H1 (cell line): ENCODE measurements around the gene TADA3. TPM values are rescaled to one million over a fixed set of nuclear protein-coding genes. Genes with fewer than 3 reads are reported as not detected.

Experiments
- CTCF ChIA-PET: fragments of 300-600 bp; sonication (Branson Sonifier 250); formaldehyde crosslinking; loops from one replicate; lab custom pipeline; 2021; ENCODE audit not compliant: partially characterized antibody; lab: Charles Lee
- POLR2A ChIA-PET: fragments of 300-600 bp; sonication (Branson Sonifier 250); formaldehyde crosslinking; loops from one replicate; lab custom pipeline; 2021; ENCODE audit warnings: inconsistent platforms; ENCODE audit not compliant: partially characterized antibody; lab: Charles Lee
- DNase-seq, 2 experiments: peaks; one replicate each; pipeline versions ENCODE4 v3.0.0 to v3.0.0-alpha.2; 2010 to 2022; ENCODE audit warnings: low spot score in 2 of 2, low read depth in 1 of 2, mixed read lengths in 1 of 2
- FAIRE-seq: peaks from 2 replicates; lab custom pipeline; 2011; peaks lifted over from hg19 to GRCh38; lab: Jason Lieb, UNC
- H2AFZ ChIP-seq: 2 replicates; pipeline ENCODE4 v1.8.1; 2012; ENCODE audit warnings: low read length, inconsistent platforms
- H2AK5ac ChIP-seq: 2 replicates; pipeline ENCODE4 v1.6.1; 2013; ENCODE audit warnings: low read depth, low read length
- H2BK120ac ChIP-seq: replicated peaks from 2 replicates; pipeline ENCODE3; 2013; ENCODE audit warnings: low read depth, low read length, inconsistent platforms
- H2BK12ac ChIP-seq: 2 replicates; pipeline ENCODE4 v1.6.1; 2013; ENCODE audit warnings: low read depth, low read length
- H2BK15ac ChIP-seq: 2 replicates; pipeline ENCODE4 v1.6.1; 2013; ENCODE audit warnings: low read length
- H2BK20ac ChIP-seq: 2 replicates; pipeline ENCODE4 v1.6.1; 2013; ENCODE audit warnings: low read length
- H2BK5ac ChIP-seq: 2 replicates; pipeline ENCODE4 v1.6.1; 2013; ENCODE audit warnings: low read depth, low read length
- H3K14ac ChIP-seq: 2 replicates; pipeline ENCODE4 v1.6.1; 2013; ENCODE audit warnings: inconsistent platforms; ENCODE audit not compliant: insufficient read length
- H3K18ac ChIP-seq: 2 replicates; pipeline ENCODE4 v1.6.1; 2013; ENCODE audit warnings: low read length; ENCODE audit errors: extremely low read depth
- H3K23ac ChIP-seq: 2 replicates; pipeline ENCODE4 v1.6.1; 2013; ENCODE audit warnings: inconsistent platforms; ENCODE audit not compliant: insufficient read length
- H3K23me2 ChIP-seq: 2 replicates; pipeline ENCODE4 v1.6.1; 2013; ENCODE audit warnings: low read depth, low read length
- H3K27ac ChIP-seq: 2 replicates; pipeline ENCODE4 v1.6.1; 2011; ENCODE audit warnings: low read depth, low read length, inconsistent platforms
- H3K27me3 ChIP-seq, 4 experiments: replicated peaks in 1 of 4; 1 replicate in 1 of 4; 2 replicates in 3 of 4; pipeline versions ENCODE4 v1.6.1 to v1.8.1; 2011 to 2013; ENCODE audit warnings: low read length in 3 of 4, mild to moderate bottlenecking in 3 of 4, inconsistent platforms in 2 of 4, mixed read lengths in 2 of 4, moderate library complexity in 1 of 4; ENCODE audit not compliant: control insufficient read depth in 3 of 4, insufficient read depth in 3 of 4; ENCODE audit errors: extremely low read depth in 1 of 4
- H3K36me3 ChIP-seq, 4 experiments: 2 replicates each; pipeline versions ENCODE4 v1.6.1 to v1.8.1; 2011 to 2013; ENCODE audit warnings: mild to moderate bottlenecking in 4 of 4, low read length in 3 of 4, moderate library complexity in 2 of 4, control low read depth in 1 of 4, inconsistent platforms in 1 of 4; ENCODE audit not compliant: insufficient read depth in 4 of 4, control insufficient read depth in 2 of 4
- H3K4ac ChIP-seq: replicated peaks from 2 replicates; pipeline ENCODE3; 2013; ENCODE audit warnings: low read length, low read depth, mixed read lengths, inconsistent platforms; ENCODE audit not compliant: insufficient read length
- H3K4me1 ChIP-seq, 4 experiments: replicated peaks in 1 of 4; 1 replicate in 1 of 4; 2 replicates in 3 of 4; pipeline versions ENCODE4 v1.6.1 to v1.8.1; 2011 to 2013; ENCODE audit warnings: low read length in 3 of 4, inconsistent platforms in 2 of 4, mixed read lengths in 1 of 4; ENCODE audit not compliant: insufficient read depth in 4 of 4, control insufficient read depth in 3 of 4
- H3K4me2 ChIP-seq, 2 experiments: 2 replicates each; pipeline versions ENCODE4 v1.6.1 to v1.8.1; 2011 to 2013; ENCODE audit warnings: low read depth in 2 of 2, low read length in 2 of 2, control low read depth in 1 of 2, inconsistent platforms in 1 of 2, mild to moderate bottlenecking in 1 of 2; ENCODE audit not compliant: insufficient read depth in 1 of 2
- H3K4me3 ChIP-seq, 4 experiments: fragments of 200-600, 300-600 bp in 1 of 4; sonication (generic), shearing (Covaris generic), sonication (Bioruptor Twin) in 1 of 4; 2 replicates each; pipeline versions ENCODE4 v1.5.1 to v1.8.1; 2011 to 2016; ENCODE audit warnings: low read length in 4 of 4, low read depth in 3 of 4, control low read depth in 2 of 4, inconsistent platforms in 2 of 4, mild to moderate bottlenecking in 2 of 4, mixed read lengths in 1 of 4, moderate library complexity in 1 of 4; ENCODE audit not compliant: insufficient read depth in 2 of 4; ENCODE audit errors: extremely low read depth in 1 of 4
- H3K56ac ChIP-seq: replicated peaks from 2 replicates; pipeline ENCODE3; 2013; ENCODE audit warnings: low read depth, mild to moderate bottlenecking, mixed read lengths, low read length, inconsistent platforms; ENCODE audit not compliant: insufficient read length
- H3K79me1 ChIP-seq: 2 replicates; pipeline ENCODE4 v1.6.1; 2013; ENCODE audit warnings: low read depth, low read length, control low read depth
- H3K79me2 ChIP-seq, 2 experiments: 2 replicates each; pipeline versions ENCODE4 v1.6.1 to v1.8.1; 2012 to 2013; ENCODE audit warnings: low read length in 2 of 2, mild to moderate bottlenecking in 2 of 2, inconsistent platforms in 1 of 2; ENCODE audit not compliant: insufficient read depth in 2 of 2, control insufficient read depth in 1 of 2
- H3K9ac ChIP-seq, 4 experiments: replicated peaks in 1 of 4; 1 replicate in 1 of 4; 2 replicates in 3 of 4; pipeline versions ENCODE4 v1.6.1 to v1.8.1; 2011 to 2013; ENCODE audit warnings: low read depth in 3 of 4, low read length in 3 of 4, control low read depth in 2 of 4, mild to moderate bottlenecking in 2 of 4, moderate library complexity in 2 of 4, inconsistent platforms in 1 of 4; ENCODE audit errors: extremely low read depth in 1 of 4
- H3K9me3 ChIP-seq, 2 experiments: 2 replicates each; pipeline versions ENCODE4 v1.6.1 to v1.8.1; 2012 to 2013; ENCODE audit warnings: mild to moderate bottlenecking in 2 of 2, moderate library complexity in 2 of 2, control low read depth in 1 of 2, inconsistent platforms in 1 of 2, low read depth in 1 of 2, low read length in 1 of 2, mixed read lengths in 1 of 2; ENCODE audit not compliant: insufficient read depth in 2 of 2
- H4K20me1 ChIP-seq, 2 experiments: replicated peaks in 1 of 2; 2 replicates each; pipeline versions ENCODE3 to v1.8.1; 2011 to 2013; ENCODE audit warnings: inconsistent platforms in 2 of 2, low read length in 2 of 2, mild to moderate bottlenecking in 1 of 2; ENCODE audit not compliant: insufficient read depth in 2 of 2, control insufficient read depth in 1 of 2
- H4K5ac ChIP-seq: 2 replicates; pipeline ENCODE4 v1.6.1; 2013; ENCODE audit warnings: low read length, low read depth, mixed read lengths, inconsistent platforms; ENCODE audit not compliant: insufficient read length
- H4K8ac ChIP-seq: 2 replicates; pipeline ENCODE4 v1.8.0; 2013; ENCODE audit warnings: mild to moderate bottlenecking, moderate library complexity, low read length, inconsistent platforms; ENCODE audit not compliant: insufficient read depth; ENCODE audit errors: extremely low read depth
- H4K91ac ChIP-seq: replicated peaks from 2 replicates; pipeline ENCODE3; 2013; ENCODE audit warnings: low read length, mixed read lengths, inconsistent platforms; ENCODE audit not compliant: insufficient read length
- BCL11A ChIP-seq, 2 experiments: IDR thresholded peaks; one replicate each; pipeline ENCODE4 v1.6.1; 2011; ENCODE audit warnings: low read depth in 2 of 2, low read length in 2 of 2, mild to moderate bottlenecking in 2 of 2
- BRCA1 ChIP-seq: IDR thresholded peaks from 2 replicates; pipeline ENCODE4 v1.6.1; 2012; ENCODE audit warnings: low read depth, low read length, improper control_type of control experiment
- CBX8 ChIP-seq: fragments of 300-800, 300-1000 bp; sonication (generic); IDR thresholded peaks from 2 replicates; pipeline ENCODE4 v1.7.1; 2016; ENCODE audit warnings: low read depth, low read length, borderline replicate concordance
- CHD2 ChIP-seq: IDR thresholded peaks from 2 replicates; pipeline ENCODE4 v1.6.1; 2012; ENCODE audit warnings: low read length, improper control_type of control experiment
- CTBP2 ChIP-seq: IDR thresholded peaks from 2 replicates; pipeline ENCODE4 v1.7.0; 2011; ENCODE audit warnings: borderline replicate concordance, mild to moderate bottlenecking, moderate library complexity, mixed read lengths, low read length; ENCODE audit not compliant: insufficient read depth, insufficient read length
- EP300 ChIP-seq, 2 experiments: IDR thresholded peaks; 1 replicate in 1 of 2; 2 replicates in 1 of 2; pipeline ENCODE4 v1.6.1; 2011 to 2012; ENCODE audit warnings: low read depth in 2 of 2, low read length in 2 of 2, mild to moderate bottlenecking in 2 of 2, borderline replicate concordance in 1 of 2, inconsistent platforms in 1 of 2, moderate library complexity in 1 of 2
- HDAC2 ChIP-seq, 2 experiments: fragments of 300-600 bp in 1 of 2; sonication (generic) in 1 of 2; IDR thresholded peaks; 2 replicates each; pipeline ENCODE4 v1.6.1; 2011 to 2012; ENCODE audit warnings: low read depth in 2 of 2, low read length in 2 of 2, mild to moderate bottlenecking in 2 of 2, moderate library complexity in 2 of 2, borderline replicate concordance in 1 of 2, inconsistent platforms in 1 of 2
- JUN ChIP-seq: IDR thresholded peaks from 2 replicates; pipeline ENCODE4 v1.6.1; 2011; ENCODE audit warnings: low read depth, mild to moderate bottlenecking, improper control_type of control experiment, low read length
- KDM5A ChIP-seq: fragments of 200-600 bp; IDR thresholded peaks from 2 replicates; pipeline ENCODE4 v1.7.1; 2012; ENCODE audit warnings: mild to moderate bottlenecking, low read length, inconsistent platforms, mixed read lengths
- PHF8 ChIP-seq: fragments of 200-600 bp; sonication (generic); conservative IDR thresholded peaks from 2 replicates; pipeline ENCODE4 v1.7.1; 2012; ENCODE audit warnings: low read depth, mild to moderate bottlenecking, inconsistent platforms, low read length, moderate library complexity
- SAP30 ChIP-seq: fragments of 300-600 bp; sonication (generic); IDR thresholded peaks from 2 replicates; pipeline ENCODE4 v1.7.1; 2012; ENCODE audit warnings: low read length, moderate library complexity, mild to moderate bottlenecking, inconsistent platforms; ENCODE audit not compliant: insufficient read depth, insufficient replicate concordance
- SIX5 ChIP-seq: IDR thresholded peaks from 2 replicates; pipeline ENCODE4 v1.6.1; 2011; ENCODE audit warnings: mild to moderate bottlenecking, low read depth, low read length
- SP1 ChIP-seq: IDR thresholded peaks from 2 replicates; pipeline ENCODE4 v1.6.1; 2011; ENCODE audit warnings: low read depth, low read length
- SP4 ChIP-seq: IDR thresholded peaks from 2 replicates; pipeline ENCODE4 v1.6.1; 2012; ENCODE audit warnings: low read length, inconsistent platforms
- TCF12 ChIP-seq: IDR thresholded peaks from 2 replicates; pipeline ENCODE4 v1.6.1; 2011; ENCODE audit warnings: low read depth, mild to moderate bottlenecking, low read length
- WGBS, 2 experiments: shearing (Covaris generic) in 1 of 2; methylation state at CpG; one replicate each; pipeline versions ENCODE4 v1.1.6 to v1.1.7; 2013 to 2015; ENCODE audit warnings: low lambda C conversion rate in 2 of 2, mixed read lengths in 2 of 2, inconsistent platforms in 1 of 2, low coverage in 1 of 2, missing lambda C conversion rate in 1 of 2; ENCODE audit not compliant: insufficient replicate concordance in 2 of 2, insufficient coverage in 1 of 2, insufficient read length in 1 of 2; ENCODE audit errors: extremely low coverage in 1 of 2, missing lambda C conversion rate in 1 of 2; 5-methylcytosine and 5-hydroxymethylcytosine counted together
- polyA plus RNA-seq, 7 experiments: library from polyadenylated mRNA; depleted of rRNA in 3 of 7; stranded (reverse) in 5 of 7; unstranded in 2 of 7; fragments of >200 nt in 5 of 7; fragments of 200-250 nt in 2 of 7; gene quantifications; 1 replicate in 5 of 7; 2 replicates in 1 of 7; 4 replicates in 1 of 7; pipeline versions ENCODE4 v1.2.1 to v1.2.3, GENCODE V29; 2011 to 2013; ENCODE audit warnings: missing spikeins in 2 of 7, mixed read lengths in 2 of 7
- total RNA-seq: library from RNA; stranded (reverse); fragmentation: NEBNext Ultra II Directional; extraction: Animal tissue kit (Norgen Biotek cat#: 25700); gene quantifications from 2 replicates; pipeline ENCODE4 v1.2.1, GENCODE V29; 2021

TADA3 gene
- total and polyA plus RNA-seq, 2 of the 8 experiments (the other 6 are each of a cell fraction or from before 2014, with no cell fraction given), result 43.4 to 50.3 TPM

GRCh38 chr3:9817436-9817835, 25.2 kb upstream of the TADA3 start:
- FAIRE-seq (no peak), DNase-seq (no peak)
- H2BK15ac ChIP-seq, result no peak overlapping the region
- no peak overlapping the region for H3K4me3 ChIP-seq
- H2BK5ac ChIP-seq, result no peak overlapping the region
- no peak overlapping the region for H3K9ac ChIP-seq
- no peaks in the 10 kb centered on the region for H3K9me3 ChIP-seq
- CTCF ChIA-PET, result interaction anchor here (5.7 kb wide), 1 partner anchor 9 kb away, joined by 30 read pairs; the partner anchor contains the start of gene TTLL3
- H3K4me2 ChIP-seq, result no peak overlapping the region
- no peak overlapping the region for H2AFZ ChIP-seq
- no peak overlapping the region for H2BK120ac ChIP-seq
- H3K23ac ChIP-seq, result no peak overlapping the region
- no peak overlapping the region for H3K27ac ChIP-seq
- H3K79me1 ChIP-seq, result no peaks in the 10 kb centered on the region
- H4K20me1 ChIP-seq, result no peaks in the 10 kb centered on the region
- H3K27me3 ChIP-seq, result no peaks in the 10 kb centered on the region
- no peak overlapping the region for H2BK20ac ChIP-seq
- H3K79me2 ChIP-seq, result no peaks in the 10 kb centered on the region
- H3K18ac ChIP-seq, result no peak overlapping the region
- H2AK5ac ChIP-seq, result no peak overlapping the region
- H3K23me2 ChIP-seq, result no peaks in the 10 kb centered on the region; the same call in 1 of the 2 replicates
- H3K4me1 ChIP-seq, result no peaks in the 10 kb centered on the region
- H4K91ac ChIP-seq, result no peak overlapping the region
- no peaks in the 10 kb centered on the region for H3K36me3 ChIP-seq
- H3K56ac ChIP-seq, result no peak overlapping the region
- no peak overlapping the region for H4K5ac ChIP-seq
- no peak overlapping the region for H3K14ac ChIP-seq
- WGBS, 2 experiments, result 87% methylated on average over 6 of the region's 6 CpGs; no CpG with 5 or more reads in 1 of the 2 experiments
- no peak overlapping the region for H3K4ac ChIP-seq
- H4K8ac ChIP-seq, result no peak overlapping the region
- POLR2A ChIA-PET, result no interaction called here
- H2BK12ac ChIP-seq, result no peak overlapping the region
- no peak for TF ChIP-seq CHD2
- TF ChIP-seq CTBP2, result no peak
- TF ChIP-seq TCF12, result no peak
- no peak for TF ChIP-seq BRCA1
- no peak for TF ChIP-seq BCL11A (IDR thresholded peaks at IDR 0.05; ENCODE audit: low read depth in 2 of 2, low read length in 2 of 2)
- no peak for TF ChIP-seq CBX8
- TF ChIP-seq JUN, result no peak
- no peak for TF ChIP-seq SP1
- TF ChIP-seq EP300 (IDR thresholded peaks at IDR 0.05; ENCODE audit: borderline replicate concordance in 1 of 2, low read depth in 2 of 2, low read length in 2 of 2), result no peak
- no peak for TF ChIP-seq KDM5A
- TF ChIP-seq HDAC2 (IDR thresholded peaks at IDR 0.05; ENCODE audit: borderline replicate concordance in 1 of 2, low read depth in 2 of 2, low read length in 2 of 2), result no peak
- TF ChIP-seq SAP30, result no peak
- no peak for TF ChIP-seq SP4
- no peak for TF ChIP-seq PHF8
- TF ChIP-seq SIX5, result no peak
